Tibial nerve (tissue), 4 donors: ENCODE data around the gene ZNF454. TPM values are rescaled to one million over a fixed set of nuclear protein-coding genes. Genes with fewer than 3 reads are reported as not detected.

Source experiments
- DNase-seq, 2 donors: peaks; one replicate each; pipeline ENCODE4 v3.0.0-alpha.2; 2019; ENCODE audit warnings: low spot score in 2 of 2
- H3K27ac ChIP-seq, 4 donors: fragments of 200-600 bp; sonication (generic) in 3 of 4; one replicate each; pipeline ENCODE4 v1.5.1; 2017 to 2019; ENCODE audit warnings: mild to moderate bottlenecking in 1 of 4
- H3K27me3 ChIP-seq, 2 donors: fragments of 200-600 bp; sonication (generic) in 1 of 2; one replicate each; pipeline versions ENCODE4 v1.5.1 to v1.6.0; 2017 to 2019
- H3K36me3 ChIP-seq, 3 donors: fragments of 200-600 bp; sonication (generic); one replicate each; pipeline ENCODE4 v1.5.1; 2018 to 2019
- H3K4me1 ChIP-seq, 4 donors: fragments of 200-600 bp; sonication (generic) in 3 of 4; one replicate each; pipeline ENCODE4 v1.5.1; 2017 to 2019
- H3K4me3 ChIP-seq, 4 donors: fragments of 200-600 bp; sonication (generic) in 3 of 4; one replicate each; pipeline ENCODE4 v1.5.1; 2017 to 2019; ENCODE audit warnings: mild to moderate bottlenecking in 1 of 4, moderate library complexity in 1 of 4
- H3K9me3 ChIP-seq, 4 donors: fragments of 200-600 bp; sonication (generic) in 3 of 4; one replicate each; pipeline ENCODE4 v1.5.1; 2017 to 2019
- EP300 ChIP-seq, 2 donors: sonication (generic); formaldehyde crosslinking; IDR thresholded peaks; one replicate each; pipeline ENCODE4 v1.6.1; 2017; ENCODE audit warnings: antibody characterized with exemption in 2 of 2, mild to moderate bottlenecking in 1 of 2
- POLR2A ChIP-seq, 2 donors: fragments of 450-650 bp; IDR thresholded peaks; one replicate each; pipeline ENCODE4 v1.6.1; 2017; ENCODE audit warnings: antibody characterized with exemption in 2 of 2, mild to moderate bottlenecking in 2 of 2, moderate library complexity in 2 of 2
- WGBS, 2 donors: methylation state at CpG; one replicate each; pipeline ENCODE4 v1.1.5; 2018; 5-methylcytosine and 5-hydroxymethylcytosine counted together
- total RNA-seq, 4 donors: library from RNA; depleted of rRNA; stranded (reverse); fragments of >200 nt; gene quantifications; one replicate each; pipeline ENCODE4 v1.1.0, GENCODE V29; 2016
- TF ChIP-seq, protein P1 (sequence below), 5 experiments: fragments of 200-600 bp in 3 of 5; fragments of 450-650 bp in 2 of 5; sonication (generic) in 3 of 5; IDR thresholded peaks; one replicate each; pipeline ENCODE4 v1.5.1; 2016 to 2019; ENCODE audit warnings: antibody characterized with exemption in 5 of 5, mild to moderate bottlenecking in 3 of 5, moderate library complexity in 2 of 5

The ZNF454 gene
- total RNA-seq, 4 donors from 2014 or later, result 3.1 to 7.5 (median 4.9) TPM

DNA sequence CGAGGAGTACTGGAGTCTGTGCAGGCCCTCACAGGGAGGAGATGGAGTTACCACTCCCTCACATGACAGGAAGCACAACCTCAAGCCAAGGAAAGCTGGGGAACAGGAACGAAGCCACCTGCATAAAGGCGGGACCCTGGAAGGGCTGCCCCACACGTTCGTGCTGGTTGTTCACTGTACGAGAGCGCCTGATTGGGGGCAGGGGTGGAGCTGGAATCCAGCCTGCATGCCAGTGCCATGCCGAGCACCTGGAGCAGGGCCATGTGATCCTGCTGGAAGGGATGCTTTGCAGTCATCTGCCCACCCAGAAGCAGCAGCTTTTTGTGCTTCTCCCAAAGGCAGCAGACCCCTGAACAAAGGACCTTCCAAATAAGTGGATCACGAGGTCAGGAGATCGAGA is 42.7 kb downstream of the ZNF454 start:
- DNase-seq, result no peak
- Histone ChIP-seq H3K27ac (no peak overlapping the region), H3K36me3 (peaks cover 0 to 20% (median 0%) of the 10 kb centered on the region in 3 donors), H3K4me3 (no peak overlapping the region), H3K4me1 (no peaks in the 10 kb centered on the region), H3K27me3 (no peaks in the 10 kb centered on the region), H3K9me3 (peaks cover 0 to 97% (median 16%) of the 10 kb centered on the region in 4 donors)
- whole genome bisulfite sequencing, 2 donors, result 93 to 94% methylated on average over 10 of the region's 10 CpGs
- TF ChIP-seq, protein P1, sequence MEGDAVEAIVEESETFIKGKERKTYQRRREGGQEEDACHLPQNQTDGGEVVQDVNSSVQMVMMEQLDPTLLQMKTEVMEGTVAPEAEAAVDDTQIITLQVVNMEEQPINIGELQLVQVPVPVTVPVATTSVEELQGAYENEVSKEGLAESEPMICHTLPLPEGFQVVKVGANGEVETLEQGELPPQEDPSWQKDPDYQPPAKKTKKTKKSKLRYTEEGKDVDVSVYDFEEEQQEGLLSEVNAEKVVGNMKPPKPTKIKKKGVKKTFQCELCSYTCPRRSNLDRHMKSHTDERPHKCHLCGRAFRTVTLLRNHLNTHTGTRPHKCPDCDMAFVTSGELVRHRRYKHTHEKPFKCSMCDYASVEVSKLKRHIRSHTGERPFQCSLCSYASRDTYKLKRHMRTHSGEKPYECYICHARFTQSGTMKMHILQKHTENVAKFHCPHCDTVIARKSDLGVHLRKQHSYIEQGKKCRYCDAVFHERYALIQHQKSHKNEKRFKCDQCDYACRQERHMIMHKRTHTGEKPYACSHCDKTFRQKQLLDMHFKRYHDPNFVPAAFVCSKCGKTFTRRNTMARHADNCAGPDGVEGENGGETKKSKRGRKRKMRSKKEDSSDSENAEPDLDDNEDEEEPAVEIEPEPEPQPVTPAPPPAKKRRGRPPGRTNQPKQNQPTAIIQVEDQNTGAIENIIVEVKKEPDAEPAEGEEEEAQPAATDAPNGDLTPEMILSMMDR (IDR thresholded peaks at IDR 0.05), result no peak
- TF ChIP-seq EP300 (IDR thresholded peaks at IDR 0.05) (no peak), POLR2A (IDR thresholded peaks at IDR 0.05) (no peak)

DNA sequence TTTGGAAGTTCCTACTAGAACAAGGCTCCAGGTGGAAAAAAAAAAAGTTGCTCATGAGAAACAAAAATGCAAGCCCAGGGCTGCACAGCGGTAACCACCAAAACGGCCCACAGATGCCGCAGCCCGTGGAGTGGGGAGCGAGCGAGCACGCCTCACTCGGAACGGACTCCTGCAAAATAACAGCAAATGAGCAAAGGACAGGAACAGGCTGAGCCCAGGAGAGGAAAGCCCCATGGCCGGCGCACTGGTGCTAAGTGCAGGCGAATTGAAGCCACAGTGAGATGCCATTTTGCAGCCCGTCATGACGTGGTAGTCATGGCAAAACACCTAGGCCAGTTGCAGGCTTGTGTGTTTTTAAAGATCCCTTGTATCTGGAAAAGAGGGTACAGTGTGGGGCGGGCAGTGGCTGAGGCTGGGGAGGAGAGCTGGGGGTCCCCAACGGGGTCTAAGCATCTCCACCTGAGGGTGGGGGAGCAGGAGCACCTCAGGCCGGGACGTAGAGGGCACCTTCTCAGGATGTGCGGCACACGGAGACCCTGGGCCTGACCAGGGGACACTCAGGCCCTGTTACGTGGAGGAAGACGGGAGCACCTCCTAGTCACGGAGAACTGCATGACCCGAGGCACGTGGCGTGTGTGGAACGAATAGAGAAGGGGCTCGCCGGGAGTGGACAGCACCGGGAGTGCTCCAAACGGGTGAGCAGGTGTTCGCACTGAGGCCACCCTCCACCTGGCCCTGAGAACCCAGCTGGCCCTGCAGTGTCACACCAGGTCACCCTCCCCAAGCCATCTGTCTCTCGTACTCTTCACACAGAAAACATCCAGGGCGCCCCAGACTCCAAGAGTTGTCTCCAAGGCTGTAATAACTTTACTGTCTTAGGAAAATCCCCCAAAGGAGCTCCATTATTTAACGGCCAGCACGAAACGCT is 43.4 kb downstream of the ZNF454 start:
- Histone ChIP-seq H3K4me1 (no peaks in the 10 kb centered on the region), H3K4me3 (no peak overlapping the region), H3K9me3 (peaks cover 0 to 97% (median 16%) of the 10 kb centered on the region in 4 donors), H3K36me3 (peaks cover 0 to 25% (median 0%) of the 10 kb centered on the region in 3 donors), H3K27ac (no peak overlapping the region), H3K27me3 (no peaks in the 10 kb centered on the region)
- 94 to 96% methylated on average over 37 of the region's 37 CpGs for WGBS, 2 donors
- no peak for DNase-seq
- TF ChIP-seq, protein P1 (IDR thresholded peaks at IDR 0.05), result no peak
- no peak for TF ChIP-seq POLR2A (IDR thresholded peaks at IDR 0.05)
- TF ChIP-seq EP300 (IDR thresholded peaks at IDR 0.05), result no peak

DNA sequence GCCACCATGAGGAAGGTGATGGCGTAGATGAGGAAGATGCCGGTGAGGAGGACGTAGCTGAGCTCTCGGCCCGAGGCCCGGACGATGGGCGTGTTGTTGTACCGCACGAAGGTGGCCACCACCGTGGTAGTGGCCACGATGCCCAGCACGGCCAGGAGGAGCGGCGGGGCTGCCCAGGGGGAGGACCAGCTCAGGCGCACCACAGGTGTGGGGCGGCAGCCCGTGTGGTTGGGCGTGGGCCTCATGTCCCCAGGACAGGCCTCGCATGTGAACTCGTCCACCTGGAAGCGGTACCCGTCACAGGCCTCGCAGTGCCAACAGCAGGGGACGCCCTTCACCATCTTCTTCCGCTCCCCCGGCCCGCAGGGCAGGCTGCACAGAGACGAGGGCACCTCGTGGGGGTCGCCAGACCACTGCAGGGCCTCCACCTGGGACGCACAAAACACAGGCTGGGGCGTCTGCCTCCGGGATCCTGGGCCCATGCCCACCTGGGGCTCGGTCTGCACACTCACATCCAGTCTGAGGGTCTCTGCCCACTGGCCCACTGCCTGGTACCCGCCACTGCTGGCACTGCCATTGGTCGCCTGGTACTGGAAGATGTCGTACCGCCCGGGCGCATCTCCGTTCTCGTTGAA is 45.4 kb downstream of the ZNF454 start:
- no peaks in the 10 kb centered on the region for H3K27me3 ChIP-seq
- no peaks in the 10 kb centered on the region for H3K4me1 ChIP-seq
- no peak overlapping the region for H3K27ac ChIP-seq
- H3K4me3 ChIP-seq, result no peak overlapping the region
- no peak for TF ChIP-seq POLR2A (IDR thresholded peaks at IDR 0.05)
- no peak for TF ChIP-seq EP300 (IDR thresholded peaks at IDR 0.05)
- TF ChIP-seq, protein P1 (IDR thresholded peaks at IDR 0.05), result no peak
- peaks cover 0 to 34% (median 0%) of the 10 kb centered on the region in 3 donors for H3K36me3 ChIP-seq
- DNase-seq, result no peak
- H3K9me3 ChIP-seq, result peaks cover 0 to 97% (median 17%) of the 10 kb centered on the region in 4 donors
- WGBS, 2 donors, result 96 to 99% methylated on average over 19 to 33 of the region's 43 CpGs

DNA sequence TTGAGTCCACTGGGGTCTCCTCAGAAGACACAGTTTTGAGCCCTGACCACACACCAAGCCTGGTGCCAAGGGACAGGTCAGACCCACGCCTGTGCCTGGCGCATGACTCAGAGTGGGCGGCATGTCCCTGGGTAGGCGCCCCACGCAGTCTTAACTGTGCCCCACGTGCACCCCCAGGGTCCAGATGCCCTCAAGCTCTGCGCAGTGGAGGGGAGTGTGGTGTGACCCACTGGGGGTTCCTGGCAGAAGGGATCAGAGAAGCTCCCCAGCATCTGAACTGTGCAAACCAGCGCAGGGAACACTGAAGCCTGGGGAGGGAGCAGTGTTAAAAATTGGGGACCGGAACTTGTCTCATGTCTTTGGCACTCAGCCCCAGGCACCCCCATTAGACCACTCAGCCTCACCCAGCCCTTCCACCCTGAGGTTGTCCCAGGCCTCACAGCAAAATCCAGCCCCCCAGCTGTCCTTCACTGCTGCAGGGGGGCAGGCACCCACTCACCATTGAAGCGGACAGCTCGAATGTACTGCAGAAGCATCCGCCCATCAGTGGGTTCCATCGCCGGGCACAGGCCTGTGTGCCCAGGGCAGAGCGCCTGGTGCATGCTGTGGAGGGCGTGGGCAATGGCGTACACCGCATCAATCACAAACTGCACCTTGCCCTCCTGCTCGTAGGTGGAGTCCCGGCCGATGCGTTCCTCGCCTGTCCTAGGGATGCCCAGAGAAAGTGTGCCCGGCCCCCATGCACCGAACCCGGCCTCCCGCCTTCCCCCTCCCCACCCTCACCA is 47.6 kb downstream of the ZNF454 start:
- peaks cover 0 to 98% (median 15%) of the 10 kb centered on the region in 4 donors for H3K9me3 ChIP-seq
- H3K36me3 ChIP-seq, result peaks cover 0 to 34% (median 0%) of the 10 kb centered on the region in 3 donors
- TF ChIP-seq EP300 (IDR thresholded peaks at IDR 0.05) (no peak), POLR2A (IDR thresholded peaks at IDR 0.05) (no peak)
- TF ChIP-seq, protein P1 (IDR thresholded peaks at IDR 0.05), result no peak
- no peak overlapping the region for H3K4me3 ChIP-seq
- H3K27ac ChIP-seq, result no peak overlapping the region
- H3K4me1 ChIP-seq, result no peaks in the 10 kb centered on the region
- no peak for DNase-seq
- WGBS, 2 donors, result 95 to 97% methylated on average over 27 of the region's 27 CpGs
- H3K27me3 ChIP-seq, result no peaks in the 10 kb centered on the region
